ENCODE results near the gene TLCD3B.

DNA sequence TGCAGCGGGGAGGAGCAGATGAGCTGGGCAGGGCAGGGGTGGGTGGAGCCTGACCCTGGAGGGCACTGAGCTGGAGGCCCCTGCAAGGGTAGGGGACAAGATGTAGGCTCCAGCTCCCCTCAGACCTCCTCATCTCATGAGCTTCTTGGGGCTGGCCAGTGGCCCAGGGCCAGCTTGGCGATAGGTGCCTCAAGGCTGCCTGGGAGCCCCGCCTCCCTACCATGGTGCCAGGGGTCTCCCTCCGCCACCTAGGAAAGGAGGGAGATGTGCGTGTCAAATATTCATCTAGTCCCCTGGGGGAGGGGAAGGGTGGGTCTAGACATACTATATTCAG is 39.5 kb downstream of the TLCD3B start:
- TF ChIP-seq, protein P1, sequence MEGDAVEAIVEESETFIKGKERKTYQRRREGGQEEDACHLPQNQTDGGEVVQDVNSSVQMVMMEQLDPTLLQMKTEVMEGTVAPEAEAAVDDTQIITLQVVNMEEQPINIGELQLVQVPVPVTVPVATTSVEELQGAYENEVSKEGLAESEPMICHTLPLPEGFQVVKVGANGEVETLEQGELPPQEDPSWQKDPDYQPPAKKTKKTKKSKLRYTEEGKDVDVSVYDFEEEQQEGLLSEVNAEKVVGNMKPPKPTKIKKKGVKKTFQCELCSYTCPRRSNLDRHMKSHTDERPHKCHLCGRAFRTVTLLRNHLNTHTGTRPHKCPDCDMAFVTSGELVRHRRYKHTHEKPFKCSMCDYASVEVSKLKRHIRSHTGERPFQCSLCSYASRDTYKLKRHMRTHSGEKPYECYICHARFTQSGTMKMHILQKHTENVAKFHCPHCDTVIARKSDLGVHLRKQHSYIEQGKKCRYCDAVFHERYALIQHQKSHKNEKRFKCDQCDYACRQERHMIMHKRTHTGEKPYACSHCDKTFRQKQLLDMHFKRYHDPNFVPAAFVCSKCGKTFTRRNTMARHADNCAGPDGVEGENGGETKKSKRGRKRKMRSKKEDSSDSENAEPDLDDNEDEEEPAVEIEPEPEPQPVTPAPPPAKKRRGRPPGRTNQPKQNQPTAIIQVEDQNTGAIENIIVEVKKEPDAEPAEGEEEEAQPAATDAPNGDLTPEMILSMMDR (IDR thresholded peaks at IDR 0.05 in 4 of 5, conservative IDR thresholded peaks at IDR 0.05 in 1 of 5): no peak
- TF ChIP-seq POLR2A (IDR thresholded peaks at IDR 0.05): no peak

Measured in gastrocnemius medialis (tissue), 4 donors.